Naive B cell (primary cell): Measurements from ENCODE around the gene CDKN1C. TPM values are rescaled to one million over a fixed set of nuclear protein-coding genes. Genes with fewer than 3 reads are reported as not detected.
"Not testable (repeated sequence)": the region's sequence is repeated elsewhere in the genome, so short reads cannot be mapped to it uniquely, and the experiment has no call there.

Experiments
- ATAC-seq, 2 donors: fragments of 150-1000 bp; cut with Tn5 transposase; 2 replicates each; pipeline ENCODE4 v1.10.0; 2021; ENCODE audit warnings: low read depth in 2 of 2, mild to moderate bottlenecking in 2 of 2, moderate library complexity in 2 of 2
- DNase-seq: peaks from one replicate; pipeline ENCODE4 v3.0.0; 2022
- H3K27ac Mint-ChIP-seq, 6 donors: one replicate each; pipeline ENCODE4 v1.8.0; 2020 to 2022; ENCODE audit warnings: mild to moderate bottlenecking in 6 of 6, mixed read lengths in 6 of 6, moderate library complexity in 5 of 6, inconsistent platforms in 2 of 6
- H3K27me3 Mint-ChIP-seq, 3 donors: one replicate each; pipeline ENCODE4 v1.8.0; 2021 to 2022; ENCODE audit warnings: mixed read lengths in 3 of 3, mild to moderate bottlenecking in 1 of 3
- H3K36me3 Mint-ChIP-seq, 2 donors: one replicate each; pipeline ENCODE4 v1.8.0; 2020 to 2022; ENCODE audit warnings: mixed read lengths in 2 of 2, inconsistent platforms in 1 of 2, mild to moderate bottlenecking in 1 of 2
- H3K4me1 Mint-ChIP-seq, 3 donors: one replicate each; pipeline ENCODE4 v1.8.0; 2020 to 2022; ENCODE audit warnings: mixed read lengths in 3 of 3, inconsistent platforms in 1 of 3, mild to moderate bottlenecking in 1 of 3, moderate library complexity in 1 of 3
- H3K4me3 Mint-ChIP-seq, 8 donors: one replicate each; pipeline ENCODE4 v1.8.0; 2020 to 2022; ENCODE audit warnings: mild to moderate bottlenecking in 8 of 8, mixed read lengths in 8 of 8, moderate library complexity in 8 of 8, inconsistent platforms in 2 of 8
- H3K9me3 Mint-ChIP-seq, 7 donors: one replicate each; pipeline ENCODE4 v1.8.0; 2020 to 2022; ENCODE audit warnings: mixed read lengths in 7 of 7, mild to moderate bottlenecking in 5 of 7, inconsistent platforms in 2 of 7, moderate library complexity in 1 of 7
- polyA plus RNA-seq, 6 donors: library from polyadenylated mRNA; unstranded; fragments of 300-500 nt; fragmentation: Illumina TruSeq; gene quantifications; one replicate each; pipeline ENCODE4 v1.2.3, GENCODE V29; 2021; ENCODE audit warnings: low read depth in 6 of 6

Gene CDKN1C
- polyA plus RNA-seq, 6 donors from 2014 or later = 0.25 TPM; not detected in 5

DNA sequence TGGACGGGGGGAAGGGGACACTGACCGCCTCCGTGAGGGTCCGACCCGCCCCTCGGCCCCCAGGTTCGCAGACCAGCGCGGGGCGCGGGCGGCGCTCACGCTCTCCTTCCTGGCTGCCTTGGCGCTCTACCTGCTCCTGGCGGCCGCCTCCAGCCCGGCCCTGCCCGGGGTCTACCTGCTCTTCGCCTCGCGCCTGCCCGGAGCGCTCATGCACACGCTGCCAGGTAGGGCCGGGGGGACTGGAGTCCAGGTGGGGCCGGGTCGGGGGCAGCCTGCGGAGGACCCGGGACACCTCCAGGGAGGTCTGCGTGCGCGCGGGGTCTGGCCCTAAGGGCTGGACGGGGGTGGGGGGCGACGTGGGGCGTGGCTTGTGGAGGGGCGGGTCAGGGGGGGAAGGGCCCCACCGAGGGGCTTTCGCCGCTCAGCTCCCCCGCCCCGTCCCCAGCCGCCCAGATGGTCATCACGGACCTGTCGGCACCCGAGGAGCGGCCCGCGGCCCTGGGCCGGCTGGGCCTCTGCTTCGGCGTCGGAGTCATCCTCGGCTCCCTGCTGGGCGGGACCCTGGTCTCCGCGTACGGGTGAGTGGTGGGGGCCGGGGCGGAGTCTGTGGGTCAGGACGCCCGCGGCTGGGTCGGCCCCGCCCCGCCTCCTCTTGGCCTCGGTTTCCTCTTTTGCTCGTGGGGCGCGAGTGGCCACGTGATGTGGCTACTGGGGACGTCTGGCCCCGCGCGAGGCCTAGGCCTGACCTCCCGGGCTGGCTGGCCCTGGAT is 23.7 kb upstream of the CDKN1C start:
- ATAC-seq (no peak), DNase-seq (no peak)
- Mint-ChIP-seq H3K27ac (no peak overlapping the region), H3K36me3 (peaks cover 0 to 17% of the 10 kb centered on the region in 2 donors), H3K9me3 (peaks cover 0 to 10% (median 6%) of the 10 kb centered on the region in 7 donors), H3K4me3 (no peak overlapping the region), H3K27me3 (peaks cover 4 to 50% (median 8%) of the 10 kb centered on the region in 3 donors), H3K4me1 (peaks cover 12 to 22% (median 14%) of the 10 kb centered on the region in 3 donors)

DNA sequence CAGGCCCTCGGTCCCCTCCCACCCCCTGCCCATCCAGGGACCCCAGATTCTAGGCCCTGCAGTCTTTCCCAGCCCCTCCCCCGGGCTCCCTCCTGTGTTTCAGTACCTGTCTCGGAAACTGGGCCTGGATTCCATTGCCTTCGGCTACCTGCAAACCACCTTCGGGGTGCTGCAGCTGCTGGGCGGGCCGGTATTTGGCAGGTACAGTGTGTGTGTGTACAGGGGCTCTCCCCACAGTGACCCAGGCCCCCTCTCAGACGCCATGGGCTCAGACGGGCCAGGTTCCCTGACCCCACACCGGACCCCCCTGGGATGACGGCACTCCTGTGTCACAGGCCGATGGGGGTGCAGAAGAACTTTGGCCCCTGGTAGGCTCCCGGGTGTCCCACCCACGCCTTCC is 22.6 kb upstream of the CDKN1C start:
- H3K9me3 Mint-ChIP-seq = peaks cover 0 to 10% (median 6%) of the 10 kb centered on the region in 7 donors
- H3K27ac Mint-ChIP-seq = no peak overlapping the region
- DNase-seq = no peak
- H3K4me3 Mint-ChIP-seq = no peak overlapping the region
- ATAC-seq = no peak
- peaks cover 2 to 17% (median 10%) of the 10 kb centered on the region in 3 donors for H3K4me1 Mint-ChIP-seq
- peaks cover 4 to 60% (median 8%) of the 10 kb centered on the region in 3 donors for H3K27me3 Mint-ChIP-seq
- peaks cover 0 to 17% of the 10 kb centered on the region in 2 donors for H3K36me3 Mint-ChIP-seq

DNA sequence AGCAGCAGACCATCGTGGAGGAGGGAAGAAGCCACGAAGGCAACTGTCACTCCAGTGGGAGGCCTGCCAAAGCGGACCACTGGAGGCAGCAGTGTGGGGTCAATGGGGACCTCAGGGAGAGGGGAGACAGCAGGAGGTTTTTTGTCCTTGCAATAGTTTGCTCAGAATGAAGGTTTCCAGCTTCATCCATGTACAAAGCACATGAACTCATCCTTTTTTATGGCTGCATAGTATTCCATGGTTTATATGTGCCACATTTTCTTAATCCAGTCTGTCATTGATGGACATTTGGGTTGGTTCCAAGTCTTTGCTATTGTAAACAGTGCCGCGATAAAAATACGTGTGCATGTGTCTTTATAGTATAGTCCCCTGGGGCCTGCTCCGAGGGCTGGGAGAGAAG is 19.7 kb upstream of the CDKN1C start:
- not testable (repeated sequence) for H3K9me3 Mint-ChIP-seq, DNase-seq, H3K4me3 Mint-ChIP-seq, ATAC-seq, H3K27ac Mint-ChIP-seq
- Mint-ChIP-seq H3K36me3 (peaks cover 0 to 17% of the 10 kb centered on the region in 2 donors), H3K4me1 (peaks cover 8 to 23% (median 9%) of the 10 kb centered on the region in 3 donors), H3K27me3 (peaks cover 0 to 45% (median 8%) of the 10 kb centered on the region in 3 donors)

DNA sequence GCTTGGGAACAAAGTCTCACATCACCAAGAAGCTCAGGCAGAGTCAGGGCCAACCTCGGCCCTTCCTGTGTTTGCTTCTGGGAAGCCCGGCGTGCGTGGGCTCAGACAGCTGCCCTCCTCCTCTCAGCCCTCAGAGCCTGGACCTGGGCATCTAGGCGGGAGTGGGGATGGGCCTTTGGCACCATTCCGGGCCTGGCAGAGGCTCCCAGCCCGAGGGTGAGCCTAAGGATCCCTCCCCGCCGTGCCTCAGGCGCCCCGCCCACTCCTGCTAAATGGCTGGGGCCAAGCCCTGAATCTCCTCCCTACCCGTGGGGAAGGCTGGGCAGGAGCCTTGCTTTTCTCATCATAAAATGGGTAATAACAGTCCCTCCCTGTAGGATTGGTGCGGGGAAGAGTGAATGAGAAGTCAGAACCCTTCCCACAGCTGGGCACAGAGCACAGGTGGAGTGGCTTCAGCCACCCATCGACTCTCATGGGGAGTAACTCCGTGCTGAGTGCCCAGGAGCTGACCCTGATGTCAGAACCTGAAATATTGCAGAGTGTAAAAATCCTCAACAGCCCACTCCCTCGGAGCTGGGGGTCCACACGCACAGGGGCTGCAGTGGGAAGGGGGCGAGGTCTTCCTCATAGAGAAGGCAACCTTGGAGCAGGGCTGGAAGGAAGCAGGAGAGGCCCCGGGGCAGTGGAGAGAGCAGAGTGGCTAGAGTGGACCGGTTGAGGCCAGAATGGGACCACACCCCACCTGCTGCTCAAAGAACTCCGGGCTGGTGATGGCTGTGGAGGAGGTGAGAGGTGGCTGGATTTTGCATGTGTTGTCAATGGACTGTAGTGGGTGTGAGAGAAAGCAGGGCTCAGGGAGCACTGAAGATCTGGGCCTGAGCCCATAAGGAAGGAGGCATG is 18.8 kb upstream of the CDKN1C start:
- no peak for ATAC-seq
- H3K9me3 Mint-ChIP-seq = peaks cover 0 to 10% (median 6%) of the 10 kb centered on the region in 7 donors
- peaks cover 0 to 17% of the 10 kb centered on the region in 2 donors for H3K36me3 Mint-ChIP-seq
- H3K27ac Mint-ChIP-seq = no peak overlapping the region
- peaks cover 12 to 28% (median 12%) of the 10 kb centered on the region in 3 donors for H3K4me1 Mint-ChIP-seq
- peak overlapping the region in 5 of 8 donors; percentile 40 to 77 (median 69) for H3K4me3 Mint-ChIP-seq
- DNase-seq = no peak
- peaks cover 0 to 49% (median 8%) of the 10 kb centered on the region in 3 donors for H3K27me3 Mint-ChIP-seq

DNA sequence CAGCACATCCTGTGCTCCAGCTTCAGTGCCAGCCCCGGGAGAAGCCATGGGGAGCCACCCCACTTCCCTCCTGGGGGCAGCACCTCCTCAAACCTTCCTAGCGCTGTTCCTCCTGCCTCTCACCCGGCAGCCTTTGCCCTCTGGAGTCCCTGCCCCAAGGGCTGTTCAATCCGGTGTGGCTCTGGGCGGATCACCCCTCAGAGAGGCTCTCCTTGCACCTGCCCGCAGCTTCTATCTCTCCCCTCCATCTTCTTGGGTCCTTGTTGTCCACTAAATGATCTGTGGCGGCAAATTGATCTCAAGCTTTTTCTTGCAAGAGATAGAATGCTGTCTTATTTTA is 18.1 kb upstream of the CDKN1C start:
- H3K27me3 Mint-ChIP-seq = peaks cover 0 to 55% (median 8%) of the 10 kb centered on the region in 3 donors
- H3K4me3 Mint-ChIP-seq = peak overlapping the region in 7 of 8 donors; percentile 55 to 90 (median 75)
- peaks cover 16 to 30% (median 20%) of the 10 kb centered on the region in 3 donors for H3K4me1 Mint-ChIP-seq
- peak overlapping the region in 1 of 6 donors; percentile 8 for H3K27ac Mint-ChIP-seq
- peaks cover 0 to 17% of the 10 kb centered on the region in 2 donors for H3K36me3 Mint-ChIP-seq
- DNase-seq (no peak), ATAC-seq (no peak)
- peaks cover 0 to 10% (median 6%) of the 10 kb centered on the region in 7 donors for H3K9me3 Mint-ChIP-seq

DNA sequence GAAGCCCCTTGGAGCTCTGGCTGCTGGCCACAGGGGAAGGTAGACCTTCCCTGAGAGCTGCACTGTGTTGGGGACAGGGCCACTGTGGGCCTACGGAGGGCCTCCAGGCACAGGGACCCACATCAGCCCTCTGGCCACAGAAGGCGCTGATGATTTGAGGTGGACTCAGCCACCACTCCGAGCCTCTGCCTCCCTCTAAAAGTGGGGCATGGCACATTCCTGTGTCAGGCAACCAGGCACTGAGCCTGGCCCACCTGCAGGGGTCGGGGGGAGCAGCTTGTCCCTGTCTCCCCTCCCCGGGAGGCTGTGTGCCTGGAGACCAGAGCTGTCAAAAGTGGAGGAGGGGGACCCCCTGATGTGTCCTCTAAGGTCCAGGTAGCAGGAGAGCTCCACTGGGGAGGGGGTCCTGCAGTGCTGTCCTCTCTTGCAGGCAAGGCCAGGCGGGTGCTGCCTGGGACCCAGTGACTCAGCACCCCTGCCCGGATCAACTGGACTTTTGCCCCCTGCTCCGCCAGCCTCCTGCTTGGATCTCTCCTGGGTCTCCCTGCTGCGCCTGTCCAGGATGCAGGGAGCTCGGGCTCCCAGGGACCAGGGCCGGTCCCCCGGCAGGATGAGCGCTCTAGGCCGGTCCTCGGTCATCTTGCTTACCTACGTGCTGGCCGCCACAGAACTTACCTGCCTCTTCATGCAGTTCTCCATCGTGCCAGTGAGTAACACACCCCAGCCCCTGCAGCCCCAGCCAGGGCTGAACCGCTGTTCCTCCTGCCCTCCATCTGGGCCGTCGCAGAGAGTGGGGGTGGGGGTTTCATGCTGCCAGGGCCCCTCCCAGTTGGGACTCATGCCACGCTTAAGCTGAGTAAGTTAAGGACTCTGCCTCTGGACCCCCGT is 17.5 kb upstream of the CDKN1C start:
- ATAC-seq (no peak), DNase-seq (no peak)
- H3K27ac Mint-ChIP-seq = no peak overlapping the region
- H3K36me3 Mint-ChIP-seq = peaks cover 0 to 17% of the 10 kb centered on the region in 2 donors
- H3K4me1 Mint-ChIP-seq = peaks cover 16 to 30% (median 23%) of the 10 kb centered on the region in 3 donors
- H3K9me3 Mint-ChIP-seq = peaks cover 0 to 10% (median 6%) of the 10 kb centered on the region in 7 donors
- H3K27me3 Mint-ChIP-seq = peaks cover 0 to 55% (median 8%) of the 10 kb centered on the region in 3 donors
- peak overlapping the region; percentile 68 to 90 (median 76) for H3K4me3 Mint-ChIP-seq

DNA sequence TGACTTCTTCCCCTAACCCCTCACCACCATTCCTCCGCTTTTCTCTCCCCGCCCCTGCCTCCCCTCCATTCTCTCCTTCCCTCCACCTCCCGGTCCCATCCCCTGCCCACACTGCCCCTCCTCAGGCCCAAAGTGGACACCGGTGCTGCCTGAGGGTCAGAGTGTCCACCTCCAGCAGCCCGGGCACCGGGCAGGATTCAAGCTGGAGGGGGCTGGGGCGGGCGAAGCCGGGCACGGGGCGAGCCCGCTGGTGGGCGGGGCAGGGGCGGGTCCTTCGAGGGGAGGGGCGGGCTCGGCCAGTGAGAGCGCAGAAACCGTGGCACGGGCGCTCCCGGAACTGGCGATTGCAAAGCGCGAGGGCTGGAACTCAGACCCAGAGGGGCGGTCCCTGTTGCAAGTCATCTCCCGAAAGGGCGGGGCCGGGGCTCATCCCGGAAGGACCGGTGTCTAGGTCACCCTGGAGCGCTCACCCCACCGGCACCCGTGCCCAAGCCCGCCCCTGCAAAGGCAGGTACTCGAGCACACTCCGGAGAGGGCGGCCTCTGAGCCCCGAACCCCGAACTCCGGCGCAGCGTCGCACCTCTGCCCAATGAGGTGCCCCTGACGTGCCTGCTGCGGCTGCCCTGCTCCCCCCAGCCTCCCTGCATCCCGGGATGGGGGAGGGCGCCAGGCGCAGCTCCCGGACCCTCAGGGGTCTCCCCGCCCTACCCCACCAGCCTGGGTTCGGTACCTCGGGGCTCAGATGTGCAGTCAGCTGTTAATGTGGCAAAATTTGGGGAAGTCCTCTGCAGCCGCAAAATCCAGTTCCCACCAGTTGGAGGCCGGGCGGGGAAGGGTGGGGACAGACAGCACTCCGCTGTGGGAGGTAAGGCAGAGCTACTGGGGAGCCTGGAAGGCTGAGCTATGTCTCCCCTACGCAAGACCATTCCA is 16.5 kb upstream of the CDKN1C start:
- Mint-ChIP-seq H3K36me3 (peaks cover 0 to 17% of the 10 kb centered on the region in 2 donors), H3K4me3 (peak overlapping the region; percentile 16 to 90 (median 80)), H3K27ac (no peak overlapping the region), H3K4me1 (peaks cover 16 to 30% (median 23%) of the 10 kb centered on the region in 3 donors), H3K9me3 (peaks cover 0 to 10% (median 6%) of the 10 kb centered on the region in 7 donors), H3K27me3 (peaks cover 0 to 53% (median 8%) of the 10 kb centered on the region in 3 donors)
- ATAC-seq = peak; percentile 83 to 89
- DNase-seq = peak; percentile 78

DNA sequence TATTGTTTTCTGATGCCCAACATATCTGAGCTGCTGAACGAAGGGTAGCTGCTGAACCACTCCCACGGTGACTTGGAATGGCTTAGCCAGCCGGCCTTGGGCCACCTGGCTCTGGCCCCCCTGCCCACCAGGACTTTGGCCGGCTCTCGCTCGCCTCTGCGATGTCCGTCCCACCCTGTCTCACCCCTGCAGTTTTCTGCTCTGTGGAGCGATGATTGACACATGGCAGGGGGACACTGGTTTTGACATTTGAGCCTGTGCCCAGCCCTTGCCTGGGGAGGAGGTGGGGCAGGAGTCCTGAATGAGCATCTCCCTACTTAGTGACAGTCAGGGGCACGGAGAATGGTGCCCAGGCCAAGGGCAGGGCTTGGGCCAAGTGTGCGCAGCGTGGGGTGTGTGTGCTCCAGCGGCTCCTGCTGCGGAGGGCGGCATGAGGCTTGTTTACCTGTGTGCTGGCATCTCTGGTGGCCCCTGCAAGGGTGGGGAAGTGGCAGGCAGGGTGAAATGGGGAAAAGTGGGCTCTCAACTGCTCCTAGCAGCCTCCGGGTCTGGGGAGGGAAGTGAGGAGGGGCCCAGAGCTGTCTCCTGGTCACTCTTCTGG is 15.7 kb upstream of the CDKN1C start:
- no peak for ATAC-seq
- peak overlapping the region; percentile 16 to 83 (median 72) for H3K4me3 Mint-ChIP-seq
- H3K27me3 Mint-ChIP-seq = peaks cover 0 to 54% (median 8%) of the 10 kb centered on the region in 3 donors
- no peak for DNase-seq
- peaks cover 0 to 17% of the 10 kb centered on the region in 2 donors for H3K36me3 Mint-ChIP-seq
- H3K9me3 Mint-ChIP-seq = peaks cover 0 to 10% (median 6%) of the 10 kb centered on the region in 7 donors
- peak overlapping the region in 2 of 6 donors; percentile 68 to 77 for H3K27ac Mint-ChIP-seq
- H3K4me1 Mint-ChIP-seq = peaks cover 16 to 30% (median 23%) of the 10 kb centered on the region in 3 donors

DNA sequence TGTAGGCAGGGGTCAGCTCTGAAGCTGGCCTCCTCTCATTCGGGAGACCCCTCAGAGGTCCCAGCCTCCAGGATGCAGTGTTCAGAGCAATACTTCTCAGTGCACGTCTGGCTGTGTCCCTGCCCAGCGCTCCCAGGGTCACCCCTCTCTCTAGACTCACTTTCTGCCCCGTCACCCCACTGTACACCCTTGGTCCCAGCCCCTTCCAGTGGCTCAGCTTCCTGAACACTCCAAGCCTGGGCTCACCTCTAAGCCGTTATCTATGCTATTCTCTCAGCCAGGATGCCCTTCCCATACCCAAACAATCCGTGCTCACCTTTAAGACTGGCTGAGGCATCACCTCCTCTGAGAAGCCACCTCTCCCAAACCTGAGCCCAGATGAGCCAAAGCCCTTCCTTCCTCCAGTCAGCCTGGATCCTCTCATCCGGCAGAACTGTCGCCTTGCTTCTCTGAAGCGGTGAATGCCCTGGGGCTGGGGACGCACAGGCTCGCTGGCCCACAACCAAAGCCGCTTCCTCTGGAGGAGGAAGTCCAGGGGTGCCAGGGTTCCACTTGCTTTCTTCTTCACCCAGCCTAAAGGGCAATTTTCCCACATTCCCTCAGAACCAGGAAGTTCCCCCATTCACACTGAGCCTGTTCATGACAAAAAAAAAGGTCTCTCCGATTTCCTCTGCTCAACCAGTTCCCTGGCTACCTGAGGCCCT is 13.7 kb upstream of the CDKN1C start:
- ATAC-seq (no peak), DNase-seq (no peak)
- H3K9me3 Mint-ChIP-seq = no peaks in the 10 kb centered on the region
- H3K4me1 Mint-ChIP-seq = peaks cover 16 to 23% (median 22%) of the 10 kb centered on the region in 3 donors
- peak overlapping the region in 3 of 6 donors; percentile 69 to 88 (median 86) for H3K27ac Mint-ChIP-seq
- no peaks in the 10 kb centered on the region for H3K36me3 Mint-ChIP-seq
- peaks cover 0 to 40% (median 0%) of the 10 kb centered on the region in 3 donors for H3K27me3 Mint-ChIP-seq
- peak overlapping the region in 1 of 8 donors; percentile 52 for H3K4me3 Mint-ChIP-seq

DNA sequence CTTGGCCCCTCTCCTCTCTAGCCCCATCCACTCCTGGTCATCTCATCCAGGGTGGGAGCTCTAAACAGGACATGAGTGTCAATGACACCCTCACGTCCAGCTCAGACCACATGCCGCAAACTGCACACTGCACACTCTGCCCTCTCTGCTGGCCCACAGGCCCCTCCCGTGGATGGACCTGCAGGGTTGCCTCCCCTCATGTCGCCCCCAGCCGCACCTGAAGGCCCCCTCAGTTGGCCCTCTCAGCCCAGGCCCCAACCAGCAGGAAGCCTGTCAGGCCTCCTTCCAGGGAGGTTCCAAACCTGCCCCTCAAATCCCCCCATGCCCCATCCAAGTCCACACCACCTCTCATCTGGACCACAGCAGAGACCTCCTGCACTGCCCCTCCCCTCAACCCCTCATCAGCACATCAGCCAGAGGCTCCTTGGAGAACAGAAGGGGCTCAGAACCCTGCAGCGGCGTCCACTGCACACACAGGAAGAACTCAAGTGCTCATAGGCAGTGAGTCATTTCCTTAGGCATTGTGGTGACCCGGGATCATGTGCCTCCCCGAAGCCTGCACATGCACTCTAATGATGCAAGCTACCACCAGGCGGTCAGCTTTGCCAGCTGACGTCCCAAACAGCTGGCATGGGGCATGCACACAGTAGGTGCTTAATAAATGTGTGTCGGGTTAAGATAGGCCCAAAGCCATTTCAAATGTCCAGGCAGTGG is 12.9 kb upstream of the CDKN1C start:
- ATAC-seq = no peak
- H3K27ac Mint-ChIP-seq = peak overlapping the region in 3 of 6 donors; percentile 21 to 78 (median 62)
- DNase-seq = no peak
- no peaks in the 10 kb centered on the region for H3K36me3 Mint-ChIP-seq
- H3K4me1 Mint-ChIP-seq = peaks cover 12 to 23% (median 18%) of the 10 kb centered on the region in 3 donors
- peaks cover 0 to 33% (median 0%) of the 10 kb centered on the region in 3 donors for H3K27me3 Mint-ChIP-seq
- H3K4me3 Mint-ChIP-seq = peak overlapping the region in 2 of 8 donors; percentile 47 to 52
- H3K9me3 Mint-ChIP-seq = no peaks in the 10 kb centered on the region
